GM18870 (cell line): ENCODE measurements around the gene EPB41.

ENCODE experiments used
- ATAC-seq: cut with Tn5 transposase; IDR thresholded peaks from one replicate; pipeline ENCODE4 v1.9.1; 2021; ENCODE audit warnings: moderate library complexity; ENCODE audit not compliant: unreplicated experiment

Gene EPB41

GRCh38 chr1:28973596-28974421 lies 59.4 kb downstream of the EPB41 start:
- ATAC-seq = no peak

DNA sequence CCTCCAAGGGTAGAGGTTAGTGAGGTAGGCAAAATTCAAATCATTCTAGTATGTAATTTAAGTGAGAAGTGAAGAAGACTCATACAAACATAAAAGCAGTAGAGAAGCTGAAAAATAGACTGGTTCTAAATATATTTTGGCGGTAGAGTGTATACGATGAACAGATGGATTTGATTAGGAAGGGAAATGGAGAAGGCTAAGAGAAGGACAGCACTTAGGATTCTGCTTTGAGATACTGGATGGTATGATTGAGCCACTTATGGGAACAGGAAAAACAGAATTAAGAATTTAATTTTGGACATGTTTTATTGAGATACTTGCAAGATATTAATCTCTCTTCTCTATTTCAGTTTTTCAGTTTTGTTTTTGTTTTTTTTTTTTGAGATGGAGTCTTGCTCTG lies 60.1 kb downstream of the EPB41 start:
- ATAC-seq = no peak

DNA sequence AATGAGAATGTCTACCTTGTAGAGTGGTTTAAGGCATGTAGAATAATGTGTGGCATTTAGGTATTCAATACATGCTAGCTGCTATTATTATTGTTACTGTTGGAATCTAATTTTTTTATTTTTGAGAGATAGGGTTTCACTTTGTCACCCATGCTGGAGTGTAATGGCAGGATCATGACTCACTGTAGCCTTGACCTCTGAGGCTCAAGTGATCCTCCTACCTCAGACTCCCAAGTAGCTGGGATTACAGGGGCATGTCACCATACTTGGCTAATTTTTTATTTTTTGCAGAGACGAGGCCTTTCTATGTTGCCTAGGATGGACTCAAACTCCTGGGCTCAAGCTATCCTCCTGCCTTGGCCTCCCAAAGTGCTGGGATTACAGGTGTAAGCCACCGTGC lies 61.9 kb downstream of the EPB41 start:
- no peak for ATAC-seq

DNA sequence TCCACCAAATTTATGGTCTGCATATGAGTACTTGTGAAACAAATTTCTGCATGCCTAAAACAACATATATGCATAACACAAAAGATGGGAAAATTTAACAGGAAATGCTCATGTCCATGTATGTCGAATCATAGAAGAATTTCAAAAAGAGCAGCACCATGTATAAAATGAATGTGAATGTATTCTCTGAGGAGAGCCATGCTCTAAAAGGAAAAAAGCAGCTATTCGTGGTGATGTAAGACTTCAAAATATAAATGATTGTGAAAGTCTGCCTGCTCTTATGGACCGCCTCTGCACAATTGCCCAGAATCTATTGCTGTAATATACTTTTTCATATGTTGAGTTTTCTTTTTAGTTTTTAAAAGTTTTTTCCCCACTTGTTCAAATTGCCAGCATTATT lies 66.8 kb downstream of the EPB41 start:
- ATAC-seq = no peak

DNA sequence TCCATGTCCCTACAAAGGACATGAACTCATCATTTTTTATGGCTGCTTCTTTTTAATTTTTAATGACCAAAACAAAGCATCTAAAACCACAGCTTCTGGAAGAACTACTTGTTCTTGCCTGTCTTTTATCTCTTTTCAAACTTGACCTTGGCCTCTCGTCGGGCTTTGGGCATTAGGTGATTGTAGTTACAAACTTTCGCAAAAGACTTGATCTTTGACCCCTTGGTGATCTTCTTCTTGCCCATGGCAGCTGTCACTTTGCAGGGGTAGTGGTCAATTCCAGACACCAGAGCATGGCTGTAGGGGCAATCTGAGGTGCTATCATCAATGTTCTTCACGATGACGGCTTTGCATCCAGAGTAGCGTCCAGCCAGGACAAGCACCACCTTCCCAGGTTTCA lies 67.8 kb downstream of the EPB41 start:
- ATAC-seq = no peak

DNA sequence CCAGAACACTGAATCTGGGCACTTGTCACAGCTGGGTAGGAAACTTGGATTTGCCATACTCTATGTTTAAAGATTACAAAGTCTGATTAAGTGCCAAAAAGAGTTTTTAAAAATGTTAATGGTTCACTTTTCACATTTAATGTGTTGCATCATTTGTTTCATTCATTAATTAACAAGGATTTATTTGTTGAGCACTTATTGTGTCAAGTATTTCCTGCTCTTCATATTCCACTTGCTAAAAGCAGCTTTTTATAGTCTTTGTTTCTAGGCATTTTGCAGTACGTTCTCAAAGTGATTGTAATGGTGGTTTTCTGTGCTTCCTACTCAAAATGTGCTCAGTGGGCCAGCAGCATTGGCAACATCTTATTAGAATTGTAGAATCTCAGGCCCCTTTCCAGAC lies 68.7 kb downstream of the EPB41 start:
- no peak for ATAC-seq

GRCh38 chr1:28983509-28984310 lies 69.3 kb downstream of the EPB41 start:
- ATAC-seq = no peak

- ATAC-seq = no peak
Measured at GRCh38 chr1:28984311-28984684, 69.9 kb downstream of the EPB41 start.

DNA sequence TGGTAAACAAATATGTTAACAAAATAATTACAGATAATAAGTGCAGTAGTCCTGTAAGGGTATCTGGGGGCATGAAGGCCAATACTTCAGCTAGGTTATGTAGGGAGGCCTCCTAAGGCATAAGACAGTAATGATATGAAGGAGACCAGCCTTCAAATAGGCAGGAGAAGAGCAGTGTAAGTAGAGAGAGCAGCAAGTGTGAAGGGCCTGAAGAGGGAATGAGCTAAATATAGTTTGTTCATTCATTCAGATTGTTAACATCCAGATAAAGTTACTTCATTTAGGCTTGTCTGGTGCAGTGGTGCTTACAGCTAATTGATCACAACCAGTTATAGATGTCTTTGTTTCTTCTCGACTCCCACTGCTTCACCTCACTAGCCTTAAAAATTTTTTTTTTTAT lies 71.1 kb downstream of the EPB41 start:
- no peak for ATAC-seq

GRCh38 chr1:28986306-28986910 lies 72.0 kb downstream of the EPB41 start:
- ATAC-seq = no peak

DNA sequence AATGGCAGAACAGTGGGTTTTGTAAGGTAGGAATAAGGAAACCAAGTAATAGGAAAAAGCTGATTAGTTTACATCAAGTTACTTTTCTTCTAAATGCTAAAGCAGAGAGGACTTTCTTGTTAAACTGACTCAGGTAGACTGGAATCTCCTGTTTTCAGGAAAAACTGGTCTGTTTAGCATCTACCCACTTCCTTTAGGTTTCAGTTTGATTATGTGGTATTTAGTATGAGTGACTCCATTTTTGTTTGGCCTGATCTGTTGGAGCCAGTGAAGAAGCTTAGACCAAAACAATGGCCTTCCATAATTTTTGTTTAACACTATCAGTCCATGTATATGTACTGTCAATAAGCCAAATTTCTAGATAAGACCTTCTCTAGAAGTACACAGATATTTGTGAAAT lies 88.4 kb downstream of the EPB41 start:
- ATAC-seq = no peak

- no peak for ATAC-seq
Measured at GRCh38 chr1:29004288-29004687, 89.9 kb downstream of the EPB41 start.

DNA sequence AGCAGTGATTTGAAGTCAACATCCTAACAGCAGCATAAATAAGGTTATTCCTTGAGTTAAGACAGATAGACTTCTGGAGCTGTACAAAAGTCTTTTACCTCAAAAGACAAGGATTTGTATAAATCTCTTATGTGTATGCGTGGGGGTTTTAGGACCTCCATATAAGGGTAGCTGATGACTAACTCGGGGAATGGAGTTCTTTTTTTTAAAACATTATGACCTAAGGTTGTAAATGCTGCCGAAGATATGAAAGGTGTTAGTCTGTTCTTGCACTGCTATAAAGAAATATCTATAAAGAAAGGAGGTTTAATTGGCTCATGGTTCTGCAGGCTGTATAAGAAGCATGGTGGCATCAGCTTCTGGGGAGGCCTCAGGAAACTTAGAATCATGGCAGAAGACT lies 90.4 kb downstream of the EPB41 start:
- ATAC-seq = no peak

DNA sequence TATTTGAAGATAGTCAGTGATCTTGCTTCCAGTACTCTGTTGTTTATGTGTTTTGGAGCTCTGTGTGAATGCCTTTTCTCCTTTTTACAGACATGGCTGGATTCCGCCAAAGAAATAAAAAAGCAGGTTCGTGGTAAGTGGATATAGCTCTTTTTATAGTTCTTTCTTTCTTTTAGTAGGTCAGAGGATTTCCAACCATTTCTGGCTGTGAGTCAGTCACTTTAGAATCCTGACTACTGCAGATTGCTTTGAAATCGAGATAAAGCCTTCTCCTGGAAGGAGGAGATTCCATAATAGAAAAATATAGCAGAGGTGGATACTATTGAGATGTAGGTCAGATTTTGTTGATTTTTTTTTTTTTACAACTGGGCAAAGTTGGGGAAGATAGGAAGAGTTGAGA lies 97.4 kb downstream of the EPB41 start:
- no peak for ATAC-seq

- ATAC-seq = no peak
Measured at GRCh38 chr1:29017235-29017634, 102.9 kb downstream of the EPB41 start.

DNA sequence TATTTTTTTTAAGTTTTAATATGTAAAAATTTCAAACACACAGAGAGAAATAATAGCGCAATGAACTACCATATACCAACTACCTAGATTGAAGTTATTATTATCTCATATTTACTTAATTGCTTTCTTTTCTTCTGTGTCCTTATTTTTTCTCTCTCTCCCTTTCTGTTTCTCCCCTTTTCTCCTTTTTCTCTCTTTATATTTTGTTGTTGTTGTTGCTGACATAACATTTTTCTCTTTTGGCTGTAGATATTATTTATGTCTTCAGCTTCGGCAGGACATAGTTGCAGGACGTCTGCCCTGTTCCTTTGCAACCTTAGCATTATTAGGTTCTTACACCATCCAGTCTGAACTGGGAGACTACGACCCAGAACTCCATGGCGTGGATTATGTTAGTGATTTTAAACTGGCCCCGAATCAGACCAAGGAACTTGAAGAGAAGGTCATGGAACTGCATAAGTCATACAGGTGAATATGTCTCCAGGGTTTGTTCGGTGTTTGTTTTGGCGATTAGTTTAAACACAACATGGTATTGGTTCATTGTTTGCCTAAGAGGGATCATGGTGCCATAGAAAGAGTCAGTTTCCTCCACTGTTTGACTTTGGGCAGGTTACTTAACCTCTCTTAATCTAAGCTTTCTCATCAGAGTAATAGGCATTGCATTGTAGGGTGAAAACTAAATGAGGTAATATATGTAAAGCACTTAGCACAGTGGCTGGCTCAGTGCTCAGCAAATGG lies 103.8 kb downstream of the EPB41 start:
- ATAC-seq = no peak

DNA sequence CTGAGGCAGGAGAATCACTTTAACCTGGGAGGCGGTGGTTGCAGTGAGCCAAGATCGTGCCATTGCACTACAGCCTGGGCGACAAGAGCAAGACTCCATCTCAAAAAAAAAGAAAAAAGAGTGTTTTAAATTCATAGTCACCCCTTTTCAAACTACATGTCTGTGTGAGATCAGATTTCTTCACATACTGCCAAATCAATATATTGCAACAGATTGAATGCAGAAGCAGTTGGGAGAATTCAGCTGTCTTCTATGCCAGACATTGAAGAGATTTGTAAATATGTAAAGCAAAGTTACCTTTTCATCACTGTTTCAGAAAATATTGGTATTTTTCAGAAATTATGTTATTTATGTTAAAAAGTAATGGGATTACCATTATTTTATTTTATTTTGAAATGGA lies 108.3 kb downstream of the EPB41 start:
- no peak for ATAC-seq

- ATAC-seq = no peak
Measured at GRCh38 chr1:29029667-29030066, 115.3 kb downstream of the EPB41 start.

DNA sequence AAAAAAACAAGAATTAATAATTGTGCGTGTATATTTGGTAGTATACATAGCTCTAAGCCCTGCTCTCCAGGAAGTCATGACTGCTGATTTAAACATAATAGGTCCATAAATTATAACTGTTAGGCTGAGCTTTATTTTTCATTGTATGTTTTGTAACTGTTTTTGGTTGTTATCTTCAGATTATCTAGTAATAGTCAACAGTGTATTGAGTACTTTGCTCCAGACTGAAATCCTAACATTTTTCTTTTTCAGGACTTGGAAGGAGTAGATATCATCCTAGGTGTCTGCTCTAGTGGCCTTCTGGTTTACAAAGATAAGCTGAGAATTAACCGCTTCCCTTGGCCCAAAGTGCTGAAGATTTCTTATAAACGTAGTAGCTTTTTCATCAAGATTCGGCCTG lies 118.5 kb downstream of the EPB41 start:
- no peak for ATAC-seq

DNA sequence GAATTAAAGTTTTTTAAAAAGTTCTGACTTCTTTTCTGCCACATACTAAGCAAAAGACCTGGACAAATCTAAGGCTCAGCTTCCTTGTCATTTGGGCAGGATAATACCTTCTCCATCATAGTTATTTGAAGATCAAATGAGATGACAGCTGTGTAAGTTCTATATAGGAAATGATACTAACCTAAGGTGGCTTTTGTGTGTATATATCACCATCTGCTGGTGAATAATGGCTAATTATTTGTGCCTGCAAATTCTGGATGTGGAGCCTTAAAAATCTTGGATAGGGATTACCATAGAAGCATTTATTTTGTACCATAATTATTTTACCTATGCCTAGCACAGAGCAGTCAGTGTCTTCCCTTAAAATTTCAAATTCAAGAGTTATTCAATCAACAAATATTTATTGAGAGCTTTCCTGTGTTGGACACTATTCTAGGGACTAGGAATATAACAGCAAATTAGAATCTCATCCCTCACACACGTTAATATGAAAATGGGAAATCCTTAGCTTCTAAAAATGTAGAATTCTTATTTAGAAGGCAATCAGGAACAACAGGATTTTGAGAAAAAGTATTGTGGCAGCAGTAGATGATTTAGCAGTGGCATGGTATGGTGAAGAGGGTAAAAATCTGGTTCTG lies 119.6 kb downstream of the EPB41 start:
- ATAC-seq = no peak
